WTC11 (cell line): ENCODE results near the gene UBA1. TPM values are rescaled to one million over a fixed set of nuclear protein-coding genes. Genes with fewer than 3 reads are reported as not detected.

Experiments
- ATAC-seq: fragments of 200-7000 bp; cut with Tn5 transposase; 2 replicates; pipeline ENCODE4 v1.10.0; 2021; ENCODE audit warnings: mild to moderate bottlenecking, moderate library complexity
- CTCF ChIA-PET: fragments of 300-600 bp; sonication (Branson Sonifier 250); formaldehyde crosslinking; loops from one replicate; lab custom pipeline; 2021; ENCODE audit warnings: antibody characterized with exemption; lab: Charles Lee
- POLR2A ChIA-PET: fragments of 350-600 bp; sonication (Branson Sonifier 250); formaldehyde crosslinking; loops from one replicate; lab custom pipeline; 2021; ENCODE audit warnings: antibody characterized with exemption; lab: Charles Lee
- DNase-seq: peaks from one replicate; pipeline ENCODE4 v3.0.0; 2021; ENCODE audit warnings: low spot score
- H3K27ac Mint-ChIP-seq: 2 replicates; pipeline ENCODE4 v1.8.0; 2021; ENCODE audit warnings: mixed read lengths
- H3K27me3 Mint-ChIP-seq: 2 replicates; pipeline ENCODE4 v1.8.0; 2021; ENCODE audit warnings: low read depth, mild to moderate bottlenecking, moderate library complexity, mixed read lengths
- H3K36me3 Mint-ChIP-seq: 2 replicates; pipeline ENCODE4 v1.8.0; 2021; ENCODE audit warnings: mixed read lengths
- H3K4me1 Mint-ChIP-seq: 2 replicates; pipeline ENCODE4 v1.8.0; 2022; ENCODE audit warnings: mixed read lengths
- H3K4me3 Mint-ChIP-seq: 2 replicates; pipeline ENCODE4 v1.8.0; 2021; ENCODE audit warnings: mild to moderate bottlenecking, moderate library complexity, mixed read lengths
- H3K9me3 Mint-ChIP-seq: 2 replicates; pipeline ENCODE4 v1.8.0; 2021; ENCODE audit warnings: mixed read lengths
- ARID4B ChIP-seq: sonication (generic); formaldehyde crosslinking; IDR thresholded peaks from 2 replicates; pipeline ENCODE4 v1.8.0; 2023; ENCODE audit warnings: missing genetic modification reagents, mild to moderate bottlenecking, borderline replicate concordance
- CBFB ChIP-seq: sonication (generic); formaldehyde crosslinking; IDR thresholded peaks from 2 replicates; pipeline ENCODE4 v1.8.1; 2022; ENCODE audit warnings: mild to moderate bottlenecking, low read depth, missing genetic modification reagents
- CREB1 ChIP-seq: sonication (generic); formaldehyde crosslinking; IDR thresholded peaks from 2 replicates; pipeline ENCODE4 v1.8.0; 2023; ENCODE audit warnings: mild to moderate bottlenecking, missing genetic modification reagents
- FOXP1 ChIP-seq: sonication (generic); formaldehyde crosslinking; IDR thresholded peaks from 2 replicates; pipeline ENCODE4 v1.8.0; 2022; ENCODE audit warnings: missing genetic modification reagents, mild to moderate bottlenecking, moderate library complexity, borderline replicate concordance
- GRHL2 ChIP-seq: fragments of 250-450 bp; sonication (Bioruptor Pico); IDR thresholded peaks from 2 replicates; pipeline ENCODE4 v1.8.0; 2022; ENCODE audit warnings: mild to moderate bottlenecking, moderate library complexity; ENCODE audit not compliant: insufficient replicate concordance, severe bottlenecking
- NFE2L1 ChIP-seq: sonication (generic); formaldehyde crosslinking; IDR thresholded peaks from 2 replicates; pipeline ENCODE4 v1.8.1; 2023; ENCODE audit warnings: missing genetic modification reagents
- RELA ChIP-seq: sonication (generic); formaldehyde crosslinking; IDR thresholded peaks from 2 replicates; pipeline ENCODE4 v1.8.1; 2022; ENCODE audit warnings: missing genetic modification reagents, mild to moderate bottlenecking, borderline replicate concordance
- TP53 ChIP-seq: sonication (generic); formaldehyde crosslinking; IDR thresholded peaks from 2 replicates; pipeline ENCODE4 v1.8.1; 2023; ENCODE audit warnings: mild to moderate bottlenecking, missing genetic modification reagents
- ZNF138 ChIP-seq: sonication (generic); formaldehyde crosslinking; conservative IDR thresholded peaks from 2 replicates; pipeline ENCODE4 v1.8.1; 2022; ENCODE audit warnings: mild to moderate bottlenecking, moderate library complexity, missing genetic modification reagents
- ZNF281 ChIP-seq: sonication (generic); formaldehyde crosslinking; IDR thresholded peaks from 2 replicates; pipeline ENCODE4 v1.8.0; 2023; ENCODE audit warnings: mild to moderate bottlenecking, missing genetic modification reagents
- ZNF416 ChIP-seq: fragments of 250-450 bp; sonication (Bioruptor Pico); IDR thresholded peaks from 2 replicates; pipeline ENCODE4 v1.9.0; 2021; ENCODE audit warnings: mild to moderate bottlenecking, inconsistent platforms
- total RNA-seq: library from RNA; stranded (reverse); gene quantifications from 3 replicates; pipeline ENCODE4 v1.2.3, GENCODE V29; 2021
- TF ChIP-seq, protein P1 (sequence below): sonication (generic); formaldehyde crosslinking; IDR thresholded peaks from 2 replicates; pipeline ENCODE4 v1.8.1; 2023; ENCODE audit warnings: mild to moderate bottlenecking, missing genetic modification reagents, moderate library complexity
- TF ChIP-seq, protein P2 (sequence below): sonication (generic); formaldehyde crosslinking; IDR thresholded peaks from 2 replicates; pipeline ENCODE4 v1.8.0; 2022; ENCODE audit warnings: missing genetic modification reagents
- TF ChIP-seq, protein P3 (sequence below): sonication (generic); formaldehyde crosslinking; IDR thresholded peaks from 2 replicates; pipeline ENCODE4 v1.8.0; 2022; ENCODE audit warnings: mild to moderate bottlenecking, missing genetic modification reagents
- TF ChIP-seq, protein P4 (sequence below): sonication (generic); formaldehyde crosslinking; IDR thresholded peaks from 2 replicates; pipeline ENCODE4 v1.8.1; 2023; ENCODE audit warnings: mild to moderate bottlenecking, missing genetic modification reagents, moderate library complexity

The UBA1 gene
- total RNA-seq, 1 experiment from 2014 or later = 379 TPM

- ATAC-seq (no peak), DNase-seq (no peak)
- ChIA-PET CTCF (no interaction called here), POLR2A (no interaction called here)
- H3K27me3 Mint-ChIP-seq = no peaks in the 10 kb centered on the region
- H3K36me3 Mint-ChIP-seq = peaks cover 6% of the 10 kb centered on the region; the same call in 1 of the 2 replicates
- TF ChIP-seq NFE2L1 (CRISPR knock-in tag) (no peak), CREB1 (CRISPR knock-in tag) (no peak), FOXP1 (no peak), ZNF138 (CRISPR knock-in tag) (no peak), CBFB (CRISPR knock-in tag) (no peak), ZNF416 (no peak), TP53 (CRISPR knock-in tag) (no peak), RELA (CRISPR knock-in tag) (no peak), ZNF281 (no peak)
- TF ChIP-seq, protein P1, sequence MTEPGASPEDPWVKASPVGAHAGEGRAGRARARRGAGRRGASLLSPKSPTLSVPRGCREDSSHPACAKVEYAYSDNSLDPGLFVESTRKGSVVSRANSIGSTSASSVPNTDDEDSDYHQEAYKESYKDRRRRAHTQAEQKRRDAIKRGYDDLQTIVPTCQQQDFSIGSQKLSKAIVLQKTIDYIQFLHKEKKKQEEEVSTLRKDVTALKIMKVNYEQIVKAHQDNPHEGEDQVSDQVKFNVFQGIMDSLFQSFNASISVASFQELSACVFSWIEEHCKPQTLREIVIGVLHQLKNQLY = no peak
- TF ChIP-seq, protein P2, sequence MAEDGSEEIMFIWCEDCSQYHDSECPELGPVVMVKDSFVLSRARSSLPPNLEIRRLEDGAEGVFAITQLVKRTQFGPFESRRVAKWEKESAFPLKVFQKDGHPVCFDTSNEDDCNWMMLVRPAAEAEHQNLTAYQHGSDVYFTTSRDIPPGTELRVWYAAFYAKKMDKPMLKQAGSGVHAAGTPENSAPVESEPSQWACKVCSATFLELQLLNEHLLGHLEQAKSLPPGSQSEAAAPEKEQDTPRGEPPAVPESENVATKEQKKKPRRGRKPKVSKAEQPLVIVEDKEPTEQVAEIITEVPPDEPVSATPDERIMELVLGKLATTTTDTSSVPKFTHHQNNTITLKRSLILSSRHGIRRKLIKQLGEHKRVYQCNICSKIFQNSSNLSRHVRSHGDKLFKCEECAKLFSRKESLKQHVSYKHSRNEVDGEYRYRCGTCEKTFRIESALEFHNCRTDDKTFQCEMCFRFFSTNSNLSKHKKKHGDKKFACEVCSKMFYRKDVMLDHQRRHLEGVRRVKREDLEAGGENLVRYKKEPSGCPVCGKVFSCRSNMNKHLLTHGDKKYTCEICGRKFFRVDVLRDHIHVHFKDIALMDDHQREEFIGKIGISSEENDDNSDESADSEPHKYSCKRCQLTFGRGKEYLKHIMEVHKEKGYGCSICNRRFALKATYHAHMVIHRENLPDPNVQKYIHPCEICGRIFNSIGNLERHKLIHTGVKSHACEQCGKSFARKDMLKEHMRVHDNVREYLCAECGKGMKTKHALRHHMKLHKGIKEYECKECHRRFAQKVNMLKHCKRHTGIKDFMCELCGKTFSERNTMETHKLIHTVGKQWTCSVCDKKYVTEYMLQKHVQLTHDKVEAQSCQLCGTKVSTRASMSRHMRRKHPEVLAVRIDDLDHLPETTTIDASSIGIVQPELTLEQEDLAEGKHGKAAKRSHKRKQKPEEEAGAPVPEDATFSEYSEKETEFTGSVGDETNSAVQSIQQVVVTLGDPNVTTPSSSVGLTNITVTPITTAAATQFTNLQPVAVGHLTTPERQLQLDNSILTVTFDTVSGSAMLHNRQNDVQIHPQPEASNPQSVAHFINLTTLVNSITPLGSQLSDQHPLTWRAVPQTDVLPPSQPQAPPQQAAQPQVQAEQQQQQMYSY (CRISPR knock-in tag) = no peak
- TF ChIP-seq, protein P3, sequence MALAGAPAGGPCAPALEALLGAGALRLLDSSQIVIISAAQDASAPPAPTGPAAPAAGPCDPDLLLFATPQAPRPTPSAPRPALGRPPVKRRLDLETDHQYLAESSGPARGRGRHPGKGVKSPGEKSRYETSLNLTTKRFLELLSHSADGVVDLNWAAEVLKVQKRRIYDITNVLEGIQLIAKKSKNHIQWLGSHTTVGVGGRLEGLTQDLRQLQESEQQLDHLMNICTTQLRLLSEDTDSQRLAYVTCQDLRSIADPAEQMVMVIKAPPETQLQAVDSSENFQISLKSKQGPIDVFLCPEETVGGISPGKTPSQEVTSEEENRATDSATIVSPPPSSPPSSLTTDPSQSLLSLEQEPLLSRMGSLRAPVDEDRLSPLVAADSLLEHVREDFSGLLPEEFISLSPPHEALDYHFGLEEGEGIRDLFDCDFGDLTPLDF (CRISPR knock-in tag) = no peak
- H3K27ac Mint-ChIP-seq = no peak overlapping the region
- H3K9me3 Mint-ChIP-seq = no peaks in the 10 kb centered on the region
- no peaks in the 10 kb centered on the region for H3K4me1 Mint-ChIP-seq
- no peak overlapping the region for H3K4me3 Mint-ChIP-seq
Observed at GRCh38 chrX:47170861-47171692, 22.6 kb upstream of the UBA1 start.

DNA sequence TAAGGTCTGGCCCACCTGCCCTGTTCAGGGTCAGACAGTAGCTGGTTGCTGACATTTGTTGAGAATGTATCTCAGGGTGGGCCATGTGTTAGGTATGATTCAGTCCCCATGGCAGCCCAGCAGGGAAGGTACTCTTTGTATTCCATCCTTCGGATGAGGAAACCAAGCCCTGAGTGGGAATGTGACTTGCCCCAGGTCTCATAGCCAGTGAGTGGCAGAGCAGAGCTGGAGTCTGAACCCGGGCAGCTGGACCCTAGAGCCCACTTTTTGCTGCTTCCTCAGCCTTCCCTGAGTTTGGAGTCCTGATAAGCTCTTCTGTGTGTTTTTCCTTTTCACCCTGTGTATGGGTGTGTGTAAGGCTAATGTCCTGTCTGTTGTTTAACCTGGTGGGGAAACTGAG, 21.6 kb upstream of the UBA1 start:
- Mint-ChIP-seq H3K27ac (no peak overlapping the region), H3K36me3 (peaks cover 12% of the 10 kb centered on the region), H3K4me3 (no peak overlapping the region), H3K9me3 (no peaks in the 10 kb centered on the region), H3K4me1 (no peaks in the 10 kb centered on the region), H3K27me3 (no peaks in the 10 kb centered on the region)
- ChIA-PET CTCF (interaction anchor here (1.1 kb wide), 1 partner anchor 27 kb away, joined by 3 read pairs; the partner anchor contains the start of genes NDUFB11 and RBM10), POLR2A (no interaction called here)
- no peak for ATAC-seq
- DNase-seq = no peak
- TF ChIP-seq, protein P4, sequence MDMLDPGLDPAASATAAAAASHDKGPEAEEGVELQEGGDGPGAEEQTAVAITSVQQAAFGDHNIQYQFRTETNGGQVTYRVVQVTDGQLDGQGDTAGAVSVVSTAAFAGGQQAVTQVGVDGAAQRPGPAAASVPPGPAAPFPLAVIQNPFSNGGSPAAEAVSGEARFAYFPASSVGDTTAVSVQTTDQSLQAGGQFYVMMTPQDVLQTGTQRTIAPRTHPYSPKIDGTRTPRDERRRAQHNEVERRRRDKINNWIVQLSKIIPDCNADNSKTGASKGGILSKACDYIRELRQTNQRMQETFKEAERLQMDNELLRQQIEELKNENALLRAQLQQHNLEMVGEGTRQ (CRISPR knock-in tag) = no peak
- TF ChIP-seq ARID4B (CRISPR knock-in tag) (no peak), GRHL2 (CRISPR knock-in tag) (no peak), ZNF138 (CRISPR knock-in tag) (no peak)
- TF ChIP-seq, protein P2 (CRISPR knock-in tag) = no peak
